Measurements from ENCODE around the gene OLFML1.
"Not testable (repeated sequence)": the region's sequence is repeated elsewhere in the genome, so short reads cannot be mapped to it uniquely, and the experiment has no call there.

Gene OLFML1

GRCh38 chr11:7513234-7514098 is 28.2 kb downstream of the OLFML1 start, which contains the start of gene PPFIBP2:
Gene PPFIBP2, plus strand, starts transcription at chr11:7513999. Its CDS starts 35,477 bp downstream, at chr11:7549476.
- DNase-seq, result peak; percentile 63

GRCh38 chr11:7514099-7514591 is 28.8 kb downstream of the OLFML1 start:
- DNase-seq, result peak; percentile 15

- no peak for DNase-seq
Observed at GRCh38 chr11:7515447-7515886, 30.2 kb downstream of the OLFML1 start.

DNA sequence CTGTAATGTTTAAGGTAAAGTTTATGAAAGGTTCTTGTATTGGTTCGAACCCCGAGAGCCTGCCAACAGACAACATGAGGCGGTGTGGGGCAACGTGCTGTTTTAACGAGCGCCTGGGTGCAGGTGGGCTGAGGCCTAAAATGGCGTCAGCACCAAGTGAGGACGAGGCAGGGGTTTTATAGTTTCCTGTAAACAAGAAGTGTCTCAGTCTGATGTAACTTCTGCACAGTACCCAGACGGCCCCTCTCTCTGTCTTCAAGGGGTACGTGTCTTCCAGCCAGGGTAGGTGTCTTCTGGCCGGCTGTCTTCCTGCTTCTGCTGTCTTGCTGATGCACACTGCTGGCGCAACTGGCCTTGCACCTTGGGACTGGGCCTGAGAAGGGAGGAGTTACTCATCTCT is 31.2 kb downstream of the OLFML1 start:
- DNase-seq, result no peak

DNA sequence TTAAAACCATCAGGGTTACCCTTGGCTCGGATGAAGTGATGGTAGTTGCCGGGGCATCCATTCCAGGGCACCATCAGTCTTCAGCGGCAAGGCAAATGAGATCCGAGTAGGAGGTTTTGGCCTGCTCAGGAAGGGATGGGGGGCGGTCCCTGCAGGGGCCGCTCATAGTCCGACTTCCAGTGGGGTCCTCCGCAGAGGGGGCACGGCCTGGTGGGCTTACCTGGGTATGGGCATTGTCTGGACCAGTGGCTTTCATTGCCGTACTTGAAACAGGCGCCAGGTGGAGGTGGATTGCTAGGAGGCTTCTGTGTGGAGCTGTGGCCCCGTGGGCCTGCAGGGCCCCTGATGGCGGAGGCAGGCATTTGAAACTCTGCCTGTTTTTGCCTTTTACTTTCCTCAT is 32.4 kb downstream of the OLFML1 start:
- DNase-seq, result not testable (repeated sequence)

- DNase-seq, result no peak
Observed at GRCh38 chr11:7518811-7519562, 33.7 kb downstream of the OLFML1 start.

- no peak for DNase-seq
Observed at GRCh38 chr11:7520011-7520942, 35.0 kb downstream of the OLFML1 start.

DNA sequence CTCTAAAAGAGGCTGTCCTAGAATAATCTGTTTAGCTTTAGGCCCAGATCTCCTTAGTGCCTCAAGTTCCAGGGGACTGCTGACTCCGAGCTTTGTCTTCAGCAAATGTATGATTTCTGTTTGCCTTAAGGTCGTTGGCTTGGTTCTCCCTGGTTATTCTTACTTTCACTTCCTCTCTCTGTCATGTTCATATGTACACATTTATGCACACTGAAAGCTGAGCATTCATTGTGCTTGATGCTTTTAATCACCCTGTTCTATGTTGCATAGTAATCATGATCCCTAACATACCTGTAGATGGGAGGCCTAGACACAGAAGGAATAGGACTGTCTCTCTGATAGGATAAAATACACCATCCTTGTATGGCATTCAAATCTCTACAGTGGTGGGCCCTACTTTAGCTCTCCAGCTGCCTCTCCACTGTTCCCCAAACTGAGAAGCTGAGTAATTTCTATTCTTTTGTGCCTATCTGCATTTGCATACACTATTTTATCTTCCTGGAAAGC is 35.7 kb downstream of the OLFML1 start:
- DNase-seq, result no peak

GRCh38 chr11:7522121-7522520 is 36.8 kb downstream of the OLFML1 start:
- DNase-seq, result no peak

DNA sequence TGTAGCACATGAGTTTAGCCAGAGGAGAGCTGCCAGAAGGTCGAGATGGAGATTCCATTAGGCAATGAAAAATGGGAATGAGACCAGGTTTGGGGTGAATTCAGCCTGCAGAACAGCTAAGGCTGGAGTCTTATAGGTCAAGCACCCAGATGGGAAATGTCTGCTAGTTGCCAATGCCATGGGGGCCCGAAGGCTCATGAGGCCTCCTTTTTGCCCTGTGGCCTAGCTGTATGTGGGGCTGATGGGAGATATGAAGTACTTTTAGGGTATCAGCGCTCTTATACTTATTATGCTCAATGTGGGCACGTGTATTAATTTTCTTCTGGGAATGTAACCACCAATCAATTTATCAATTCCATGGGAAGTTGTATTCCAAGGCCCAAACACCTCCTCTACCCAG is 37.2 kb downstream of the OLFML1 start:
- no peak for DNase-seq

DNA sequence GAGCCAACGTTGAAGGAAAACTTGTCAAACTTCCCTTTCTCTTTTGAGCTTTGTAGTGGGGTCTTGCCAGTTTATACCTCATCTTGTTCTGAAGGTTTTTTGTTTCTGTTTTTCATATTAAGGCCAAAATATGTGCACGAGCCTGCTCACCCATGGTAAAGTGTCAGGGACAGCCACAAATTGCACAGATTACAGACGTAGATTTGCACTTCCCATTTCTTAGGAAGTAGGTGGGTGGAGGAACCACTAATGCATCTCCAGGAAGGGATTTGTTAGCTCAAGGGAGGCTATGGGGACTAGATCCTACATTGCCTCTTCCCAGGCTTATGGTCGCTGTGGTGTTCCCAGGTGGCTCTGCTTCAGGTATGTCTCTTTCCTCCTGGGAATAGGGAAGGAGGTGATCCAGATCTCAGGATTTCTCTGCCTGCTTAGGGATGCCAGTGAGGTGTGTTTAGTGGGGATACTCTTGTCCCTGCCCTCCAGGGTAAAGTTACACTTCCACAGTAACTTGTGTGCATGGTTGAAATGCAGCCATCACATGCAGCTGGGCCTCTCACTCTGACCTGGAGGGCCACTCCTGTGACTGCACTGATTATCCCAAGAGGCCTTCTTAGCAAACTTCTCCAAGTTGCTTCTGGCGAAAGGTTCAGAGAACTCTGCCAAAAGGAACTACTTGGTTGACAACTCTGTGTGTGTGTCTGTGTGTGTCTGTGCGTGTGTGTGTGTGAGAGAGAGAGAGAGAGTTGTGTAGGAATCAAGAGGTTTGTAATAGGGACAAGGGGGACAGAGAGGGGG is 38.3 kb downstream of the OLFML1 start:
- DNase-seq, result no peak

DNA sequence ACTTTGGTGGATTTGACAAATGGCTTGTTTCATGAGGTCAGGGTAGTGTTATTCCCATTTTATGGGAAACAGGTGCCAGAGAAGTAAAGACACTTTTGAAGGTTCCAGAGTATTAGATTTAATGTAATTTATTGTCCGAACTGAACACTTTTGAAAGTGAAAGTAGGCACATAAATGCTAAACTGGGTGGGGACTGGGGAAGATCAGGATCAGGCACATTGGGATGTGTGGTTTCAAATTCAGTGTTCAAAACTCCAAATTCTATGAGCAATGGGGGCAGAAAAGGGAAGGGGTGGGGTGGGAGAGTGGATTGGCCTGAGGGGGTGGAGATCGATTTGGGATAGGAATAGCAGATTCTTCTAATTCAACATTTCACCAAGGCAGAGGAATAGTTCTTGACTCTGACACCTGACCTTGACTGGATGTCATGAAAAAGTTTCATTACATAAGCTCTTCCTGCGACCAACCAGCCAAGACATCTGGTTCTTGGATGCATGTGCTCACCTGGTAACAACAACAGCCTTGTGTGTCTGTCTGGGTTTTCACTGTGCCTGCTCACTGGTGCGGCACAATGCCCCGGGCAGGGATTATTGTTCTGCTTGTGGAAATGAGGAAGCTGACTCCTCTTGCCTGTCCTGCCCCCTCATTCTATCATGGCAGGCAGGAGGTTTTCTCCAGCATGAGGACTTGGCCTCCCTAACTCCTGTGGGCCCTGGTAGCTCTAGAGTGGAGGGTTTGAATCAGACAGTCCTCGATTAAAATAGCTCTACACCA is 39.3 kb downstream of the OLFML1 start:
- DNase-seq, result no peak

GRCh38 chr11:7525424-7525823 is 40.1 kb downstream of the OLFML1 start:
- no peak for DNase-seq

- DNase-seq, result no peak
Observed at GRCh38 chr11:7527029-7527428, 41.7 kb downstream of the OLFML1 start.

GRCh38 chr11:7528514-7529049 is 43.3 kb downstream of the OLFML1 start:
- no peak for DNase-seq

DNA sequence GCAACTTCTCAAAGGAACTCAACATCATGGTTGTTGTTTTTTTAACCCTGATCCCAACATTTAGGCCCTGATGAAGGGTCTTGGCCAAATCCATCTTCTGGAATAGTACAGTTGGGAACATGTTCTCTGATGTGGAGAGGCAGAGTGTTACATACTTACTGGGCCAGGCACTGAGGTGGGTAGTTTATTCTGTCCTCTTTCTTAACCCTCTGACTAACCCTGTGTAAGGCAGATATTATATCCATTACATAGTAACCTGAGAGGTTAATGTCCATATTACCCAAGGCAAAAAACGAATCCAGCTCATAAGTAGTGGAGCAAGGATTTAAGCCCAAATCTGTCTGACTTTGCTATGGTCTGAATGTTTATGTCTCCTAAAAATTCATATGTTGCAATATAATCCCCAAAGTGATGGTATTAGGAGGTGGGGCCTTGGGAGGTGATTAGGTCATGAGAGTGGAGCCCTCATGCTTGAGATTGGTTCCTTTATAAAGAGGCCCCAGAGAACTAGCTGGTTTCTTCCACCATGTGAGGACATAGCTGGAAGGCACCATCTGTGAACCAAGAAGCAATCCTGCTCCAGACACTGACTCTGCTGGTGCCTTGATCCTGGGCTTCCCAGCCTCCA is 44.8 kb downstream of the OLFML1 start:
- no peak for DNase-seq

- no peak for DNase-seq
Observed at GRCh38 chr11:7531011-7531410, 45.7 kb downstream of the OLFML1 start.

DNA sequence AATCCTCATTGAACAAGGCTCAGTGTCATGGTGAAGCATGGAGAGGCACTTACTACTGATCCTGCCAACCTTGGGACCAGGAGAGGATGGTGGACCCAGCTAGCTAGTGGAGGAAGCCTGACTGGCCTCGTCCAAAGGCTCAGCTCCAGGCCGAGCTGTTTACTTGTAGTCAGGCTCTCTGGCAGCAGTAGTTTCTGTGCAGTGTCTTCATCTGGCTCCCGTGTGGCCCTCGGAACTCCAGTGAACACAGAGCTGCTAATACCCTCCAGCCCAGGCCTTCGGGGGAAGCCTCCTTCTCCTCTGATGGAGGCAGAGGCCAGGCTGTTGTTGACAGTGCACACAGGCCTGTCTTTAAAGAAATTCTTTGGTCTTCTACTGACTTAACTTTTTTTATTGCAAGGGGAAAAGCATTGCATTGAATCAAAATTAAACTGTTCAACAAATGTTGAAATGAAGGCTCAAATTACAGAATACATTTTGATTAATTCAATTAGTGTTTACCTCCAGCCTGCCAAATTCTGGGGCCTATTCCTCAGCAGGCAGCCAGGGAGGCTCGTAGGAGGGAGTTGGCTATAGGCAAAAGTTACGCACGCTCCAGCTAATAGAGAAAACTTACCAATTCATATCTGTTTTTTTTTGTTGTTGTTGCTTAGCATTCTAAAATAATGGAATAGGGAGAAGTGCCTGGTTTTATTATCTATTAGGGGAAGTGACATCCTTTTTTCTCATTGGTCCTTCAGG is 47.3 kb downstream of the OLFML1 start:
- no peak for DNase-seq

Measured in NCI-H226 (cell line).